MM.1S (cell line): ENCODE results near the gene IQSEC1.

Experiments used
- CTCF ChIP-seq: fragments of 300-600 bp; sonication (generic); IDR thresholded peaks from 2 replicates; pipeline ENCODE4 v1.5.1; 2016; ENCODE audit warnings: antibody characterized with exemption, low read length, mixed read lengths
- EZH2 ChIP-seq: fragments of 300-600 bp; sonication (generic); optimal IDR thresholded peaks from 2 replicates; pipeline ENCODE3; 2017; ENCODE audit warnings: low read depth, mild to moderate bottlenecking, antibody characterized with exemption, low read length, mixed read lengths

GRCh38 chr3:13082677-13083076 lies 9.4 kb upstream of the IQSEC1 start:
- TF ChIP-seq CTCF (no peak), EZH2 (no peak)
